ENCODE measurements around the gene CDK14.

Gene CDK14

GRCh38 chr7:91239171-91239604 lies 643.1 kb downstream of the CDK14 start:
- Histone ChIP-seq H3K4me1 (ENCODE audit: control insufficient read depth in 1 of 2, insufficient read depth in 1 of 2, low read depth in 1 of 2, low read length in 1 of 2) (no peaks in the 10 kb centered on the region), H3K27ac (no peak overlapping the region), H3K27me3 (peaks cover 9% of the 10 kb centered on the region), H3K36me3 (no peaks in the 10 kb centered on the region), H3K4me3 (ENCODE audit: low read depth in 1 of 2, low read length in 1 of 2) (no peak overlapping the region), H3K9me3 (no peaks in the 10 kb centered on the region)
- TF ChIP-seq, protein P1, sequence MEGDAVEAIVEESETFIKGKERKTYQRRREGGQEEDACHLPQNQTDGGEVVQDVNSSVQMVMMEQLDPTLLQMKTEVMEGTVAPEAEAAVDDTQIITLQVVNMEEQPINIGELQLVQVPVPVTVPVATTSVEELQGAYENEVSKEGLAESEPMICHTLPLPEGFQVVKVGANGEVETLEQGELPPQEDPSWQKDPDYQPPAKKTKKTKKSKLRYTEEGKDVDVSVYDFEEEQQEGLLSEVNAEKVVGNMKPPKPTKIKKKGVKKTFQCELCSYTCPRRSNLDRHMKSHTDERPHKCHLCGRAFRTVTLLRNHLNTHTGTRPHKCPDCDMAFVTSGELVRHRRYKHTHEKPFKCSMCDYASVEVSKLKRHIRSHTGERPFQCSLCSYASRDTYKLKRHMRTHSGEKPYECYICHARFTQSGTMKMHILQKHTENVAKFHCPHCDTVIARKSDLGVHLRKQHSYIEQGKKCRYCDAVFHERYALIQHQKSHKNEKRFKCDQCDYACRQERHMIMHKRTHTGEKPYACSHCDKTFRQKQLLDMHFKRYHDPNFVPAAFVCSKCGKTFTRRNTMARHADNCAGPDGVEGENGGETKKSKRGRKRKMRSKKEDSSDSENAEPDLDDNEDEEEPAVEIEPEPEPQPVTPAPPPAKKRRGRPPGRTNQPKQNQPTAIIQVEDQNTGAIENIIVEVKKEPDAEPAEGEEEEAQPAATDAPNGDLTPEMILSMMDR (IDR thresholded peaks at IDR 0.05): no peak

DNA sequence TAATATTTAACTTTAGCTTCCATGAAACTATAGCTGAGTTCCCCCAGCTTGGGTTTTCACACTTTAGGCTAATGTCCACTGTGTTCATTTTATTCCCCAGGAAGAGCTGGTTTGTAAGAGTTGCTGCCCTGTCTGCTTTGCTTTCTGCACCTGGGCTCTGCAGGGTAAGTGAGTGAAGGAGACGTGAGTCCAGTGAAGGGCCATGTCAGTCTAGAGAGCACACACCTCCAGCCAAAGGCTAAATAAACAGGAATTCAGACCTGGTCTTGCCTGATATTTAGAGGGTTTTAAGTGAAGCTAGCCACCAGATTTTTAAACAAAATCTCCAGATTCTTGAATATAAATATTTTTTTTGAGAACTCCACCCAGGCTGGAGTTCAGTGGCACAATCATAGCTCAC lies 643.7 kb downstream of the CDK14 start:
- Histone ChIP-seq H3K4me1 (ENCODE audit: control insufficient read depth in 1 of 2, insufficient read depth in 1 of 2, low read depth in 1 of 2, low read length in 1 of 2) (no peaks in the 10 kb centered on the region), H3K4me3 (ENCODE audit: low read depth in 1 of 2, low read length in 1 of 2) (no peak overlapping the region), H3K27ac (no peak overlapping the region), H3K9me3 (no peaks in the 10 kb centered on the region), H3K27me3 (peaks cover 9% of the 10 kb centered on the region), H3K36me3 (no peaks in the 10 kb centered on the region)
- TF ChIP-seq, protein P1 (IDR thresholded peaks at IDR 0.05): no peak

DNA sequence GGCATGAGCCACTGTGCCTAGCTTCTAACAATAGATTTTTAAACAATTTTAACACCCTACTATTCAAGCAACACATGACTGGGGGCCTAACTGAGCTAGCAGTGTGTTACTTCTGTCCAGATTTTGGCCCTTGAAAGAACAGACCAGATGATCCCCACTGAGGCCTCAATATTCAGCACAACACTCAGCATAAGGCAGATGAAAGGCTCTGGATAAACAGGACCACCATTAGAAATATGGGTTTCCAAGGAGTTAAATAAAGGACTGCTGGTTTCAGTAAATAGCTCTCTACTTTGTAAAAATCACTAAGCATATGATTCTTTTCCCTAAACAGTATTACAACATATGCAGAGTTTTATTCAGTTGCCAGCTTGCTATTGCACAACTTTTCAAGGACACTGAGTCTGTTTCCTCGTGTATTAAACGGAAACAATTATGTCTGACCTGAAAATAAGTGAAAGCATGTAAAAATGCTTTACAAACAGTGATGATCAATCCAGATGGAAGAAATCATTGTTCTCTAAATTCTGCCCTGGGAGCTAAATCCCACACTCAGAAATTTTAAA lies 644.3 kb downstream of the CDK14 start:
- no peak overlapping the region for H3K27ac ChIP-seq
- no peak overlapping the region for H3K4me3 ChIP-seq (ENCODE audit: low read depth in 1 of 2, low read length in 1 of 2)
- H3K36me3 ChIP-seq: no peaks in the 10 kb centered on the region
- peaks cover 9% of the 10 kb centered on the region for H3K27me3 ChIP-seq
- H3K4me1 ChIP-seq (ENCODE audit: control insufficient read depth in 1 of 2, insufficient read depth in 1 of 2, low read depth in 1 of 2, low read length in 1 of 2): no peaks in the 10 kb centered on the region
- no peaks in the 10 kb centered on the region for H3K9me3 ChIP-seq
- TF ChIP-seq, protein P1 (IDR thresholded peaks at IDR 0.05): no peak

DNA sequence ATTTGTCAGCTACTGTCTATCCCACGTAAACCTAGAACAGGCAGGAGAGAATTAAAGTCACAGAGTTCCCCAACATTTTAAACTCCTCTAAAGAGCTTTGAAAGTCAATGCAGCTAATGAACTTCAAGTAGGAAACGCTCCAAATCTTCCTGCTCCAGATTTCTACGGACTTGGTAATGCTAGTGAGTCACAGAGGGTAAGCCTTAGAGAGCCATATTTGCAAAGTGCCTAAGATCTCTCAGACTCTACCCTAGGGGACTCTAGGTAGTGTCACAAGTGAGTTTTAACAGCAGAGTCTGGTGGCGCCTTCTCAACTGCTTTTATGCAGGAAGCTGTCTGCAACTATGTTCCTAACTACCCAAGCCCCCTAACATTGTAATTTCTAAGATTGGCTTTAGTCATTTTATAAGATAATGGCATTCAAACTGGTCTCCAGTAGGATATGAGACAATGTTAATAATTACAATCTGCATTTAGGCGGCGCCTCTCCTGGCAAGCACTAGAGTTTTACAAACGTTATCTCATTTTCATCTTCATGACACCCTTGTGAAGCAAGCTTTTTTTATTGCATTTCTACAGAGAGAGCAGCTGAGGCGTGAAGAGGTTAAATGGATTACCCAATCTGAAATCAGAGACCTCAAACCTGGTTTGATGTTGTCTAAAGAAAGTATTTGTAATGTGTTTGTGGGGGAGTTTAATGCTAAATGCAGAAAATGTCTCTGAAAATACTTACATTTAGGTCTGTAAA lies 646.1 kb downstream of the CDK14 start:
- Histone ChIP-seq H3K4me3 (ENCODE audit: low read depth in 1 of 2, low read length in 1 of 2) (no peak overlapping the region), H3K36me3 (no peaks in the 10 kb centered on the region), H3K4me1 (ENCODE audit: control insufficient read depth in 1 of 2, insufficient read depth in 1 of 2, low read depth in 1 of 2, low read length in 1 of 2) (no peaks in the 10 kb centered on the region), H3K9me3 (no peaks in the 10 kb centered on the region), H3K27ac (no peak overlapping the region), H3K27me3 (no peaks in the 10 kb centered on the region)
- TF ChIP-seq, protein P1 (IDR thresholded peaks at IDR 0.05): no peak

DNA sequence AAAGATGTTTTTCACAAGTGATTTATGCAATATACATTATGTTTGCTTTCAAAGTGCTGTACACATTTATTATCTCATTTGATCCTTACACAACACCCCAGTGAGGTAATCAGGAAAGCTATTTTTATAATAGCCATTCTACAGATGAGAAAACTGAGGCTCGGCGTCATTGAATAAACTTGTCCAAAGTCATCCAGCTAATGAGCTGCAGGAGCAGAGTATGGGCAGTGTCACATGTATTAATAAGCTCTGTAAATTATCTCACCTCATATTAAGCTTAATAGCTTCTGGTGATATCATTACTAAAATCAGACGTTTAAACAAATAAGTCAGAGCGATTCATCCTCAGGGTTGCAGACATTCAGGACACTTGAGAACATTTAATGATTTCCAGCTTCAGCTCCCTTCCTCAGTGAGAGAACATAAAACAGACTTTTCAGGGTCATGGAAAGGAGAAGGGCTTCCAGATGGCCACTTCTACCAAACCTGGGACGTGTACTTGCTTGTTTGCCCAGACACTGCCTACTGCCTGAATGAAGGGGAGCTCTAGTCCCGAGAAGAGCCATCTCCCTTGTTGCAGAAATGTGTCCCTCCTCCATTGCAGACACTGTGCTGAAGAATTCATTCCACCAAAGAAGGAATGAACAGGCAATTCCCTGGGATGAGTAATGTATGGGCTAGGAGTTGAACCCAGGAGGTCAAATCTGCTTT lies 647.6 kb downstream of the CDK14 start:
- no peaks in the 10 kb centered on the region for H3K4me1 ChIP-seq (ENCODE audit: control insufficient read depth in 1 of 2, insufficient read depth in 1 of 2, low read depth in 1 of 2, low read length in 1 of 2)
- no peaks in the 10 kb centered on the region for H3K27me3 ChIP-seq
- H3K36me3 ChIP-seq: no peaks in the 10 kb centered on the region
- TF ChIP-seq, protein P1 (IDR thresholded peaks at IDR 0.05): no peak
- no peaks in the 10 kb centered on the region for H3K9me3 ChIP-seq
- H3K27ac ChIP-seq: no peak overlapping the region
- no peak overlapping the region for H3K4me3 ChIP-seq (ENCODE audit: low read depth in 1 of 2, low read length in 1 of 2)

Data from neutrophil (primary cell).